ENCODE data around the gene PXMP4. TPM values are rescaled to one million over a fixed set of nuclear protein-coding genes. Genes with fewer than 3 reads are reported as not detected.

PXMP4 gene
- total RNA-seq, 1 donor from 2014 or later: 2.1 TPM

GRCh38 chr20:33676652-33677645 lies 43.2 kb downstream of the PXMP4 start:
- DNase-seq (ENCODE audit: low read depth): no peak
- TF ChIP-seq CTCF (conservative IDR thresholded peaks at IDR 0.05; ENCODE audit: low read depth, low read length): no peak
- no peak overlapping the region for H3K4me3 ChIP-seq (ENCODE audit: low read depth, low read length)

GRCh38 chr20:33676121-33676520 lies 44.0 kb downstream of the PXMP4 start:
- H3K4me3 ChIP-seq (ENCODE audit: low read depth, low read length): no peak overlapping the region
- DNase-seq (ENCODE audit: low read depth): no peak

GRCh38 chr20:33675136-33675959 lies 44.8 kb downstream of the PXMP4 start:
- peak overlapping the region; percentile 73 for H3K4me3 ChIP-seq (ENCODE audit: low read depth, low read length)
- DNase-seq (ENCODE audit: low read depth): no peak
- no peak for TF ChIP-seq CTCF (conservative IDR thresholded peaks at IDR 0.05; ENCODE audit: low read depth, low read length)

More at GRCh38 chr20:33676121-33676520, 44.0 kb downstream of the PXMP4 start:
- TF ChIP-seq CTCF (conservative IDR thresholded peaks at IDR 0.05; ENCODE audit: low read depth, low read length): no peak

GRCh38 chr20:33674294-33675135 lies 45.6 kb downstream of the PXMP4 start, which contains the start of gene NECAB3:
NECAB3 (minus strand) TSS chr20:33674428; CDS start chr20:33674352, 76 bp downstream.
- H3K4me3 ChIP-seq (ENCODE audit: low read depth, low read length): peak within 1 kb of the TSS; percentile 86
- no peak for TF ChIP-seq CTCF (conservative IDR thresholded peaks at IDR 0.05; ENCODE audit: low read depth, low read length)
- no peak for DNase-seq (ENCODE audit: low read depth)

- H3K4me3 ChIP-seq (ENCODE audit: low read depth, low read length): peak overlapping the region; percentile 86
- no peak for TF ChIP-seq CTCF (conservative IDR thresholded peaks at IDR 0.05; ENCODE audit: low read depth, low read length)
- no peak for DNase-seq (ENCODE audit: low read depth)
Observed at GRCh38 chr20:33673410-33674293, 46.5 kb downstream of the PXMP4 start.
